Osteoblast (primary cell): ENCODE data around the gene WWP2. TPM values are rescaled to one million over a fixed set of nuclear protein-coding genes. Genes with fewer than 3 reads are reported as not detected.
A peak's percentile ranks its signal among the peaks of the same experiment; 100 is the strongest.

ENCODE experiments used
- DNase-seq: peaks from one replicate; pipeline ENCODE4 v3.0.0; 2011; ENCODE audit warnings: low spot score, mixed read lengths; ENCODE audit not compliant: insufficient read length; ENCODE audit errors: missing footprints
- H2AFZ ChIP-seq: 2 replicates; pipeline ENCODE4 v1.6.0; 2011; ENCODE audit warnings: mild to moderate bottlenecking, low read length
- H3K27ac ChIP-seq: 2 replicates; pipeline ENCODE4 v1.5.1; 2011; ENCODE audit warnings: mild to moderate bottlenecking, low read depth, low read length, moderate library complexity
- H3K27me3 ChIP-seq: 2 replicates; pipeline ENCODE4 v1.6.0; 2012; ENCODE audit warnings: mild to moderate bottlenecking, control low read depth, inconsistent platforms, low read length, moderate library complexity; ENCODE audit not compliant: insufficient read depth
- H3K36me3 ChIP-seq: 2 replicates; pipeline ENCODE4 v1.5.1; 2011; ENCODE audit warnings: mild to moderate bottlenecking, low read length, control low read depth, moderate library complexity; ENCODE audit not compliant: insufficient read depth
- H3K4me1 ChIP-seq: 2 replicates; pipeline ENCODE4 v1.5.1; 2011; ENCODE audit warnings: mild to moderate bottlenecking, low read length, control low read depth, moderate library complexity; ENCODE audit not compliant: insufficient read depth
- H3K4me2 ChIP-seq: 2 replicates; pipeline ENCODE4 v1.6.0; 2011; ENCODE audit warnings: mild to moderate bottlenecking, low read length; ENCODE audit not compliant: insufficient read depth
- H3K4me3 ChIP-seq: fragments of 200-600 bp; sonication (generic); 3 replicates; pipeline ENCODE4 v1.5.1; 2012; ENCODE audit warnings: mild to moderate bottlenecking, low read length, inconsistent platforms; ENCODE audit not compliant: insufficient read depth
- H3K79me2 ChIP-seq: 2 replicates; pipeline ENCODE4 v1.6.0; 2012; ENCODE audit warnings: mild to moderate bottlenecking, low read length, control low read depth, inconsistent platforms; ENCODE audit not compliant: insufficient read depth
- H3K9me3 ChIP-seq: 2 replicates; pipeline ENCODE4 v1.5.1; 2011; ENCODE audit warnings: low read depth, low read length, control low read depth
- H4K20me1 ChIP-seq: 2 replicates; pipeline ENCODE4 v1.6.0; 2012; ENCODE audit warnings: mild to moderate bottlenecking, low read length, control low read depth; ENCODE audit not compliant: insufficient read depth
- CTCF ChIP-seq: IDR thresholded peaks from 2 replicates; pipeline ENCODE4 v1.5.1; 2011; ENCODE audit warnings: mild to moderate bottlenecking, low read depth, low read length, moderate library complexity; ENCODE audit errors: extremely low read depth
- total RNA-seq: library from RNA; depleted of rRNA; stranded (reverse); fragments of >200 nt; gene quantifications from 2 replicates; pipeline ENCODE4 v1.2.3, GENCODE V29; 2012

WWP2 gene
- total RNA-seq, 1 donor, result 46.7 TPM

- DNase-seq, result peak; percentile 96
- TF ChIP-seq CTCF, result peak; percentile 79
- H2AFZ ChIP-seq, result no peak overlapping the region
- H3K4me1 ChIP-seq, result peaks cover 39% of the 10 kb centered on the region
- H3K9me3 ChIP-seq, result no peaks in the 10 kb centered on the region
- peaks cover 74% of the 10 kb centered on the region for H3K36me3 ChIP-seq
- no peak overlapping the region for H3K4me3 ChIP-seq
- no peaks in the 10 kb centered on the region for H3K27me3 ChIP-seq
- peaks cover 54% of the 10 kb centered on the region for H3K79me2 ChIP-seq
- peaks cover 4% of the 10 kb centered on the region for H4K20me1 ChIP-seq
- H3K4me2 ChIP-seq, result no peak overlapping the region
- H3K27ac ChIP-seq, result peak overlapping the region; percentile 16
Observed at GRCh38 chr16:69930117-69930776, 168.1 kb downstream of the WWP2 start.

- TF ChIP-seq CTCF, result no peak
- Histone ChIP-seq H3K27me3 (no peaks in the 10 kb centered on the region), H2AFZ (no peak overlapping the region), H3K36me3 (peaks cover 82% of the 10 kb centered on the region), H3K79me2 (peaks cover 40% of the 10 kb centered on the region), H3K27ac (no peak overlapping the region), H3K4me2 (no peak overlapping the region), H3K4me1 (peaks cover 25% of the 10 kb centered on the region), H4K20me1 (peaks cover 10% of the 10 kb centered on the region), H3K4me3 (no peak overlapping the region), H3K9me3 (no peaks in the 10 kb centered on the region)
- DNase-seq, result peak; percentile 29
Observed at GRCh38 chr16:69931631-69932030, 169.5 kb downstream of the WWP2 start.

- no peak for TF ChIP-seq CTCF
- H3K4me3 ChIP-seq, result no peak overlapping the region
- H3K36me3 ChIP-seq, result peaks cover 88% of the 10 kb centered on the region
- peaks cover 19% of the 10 kb centered on the region for H3K4me1 ChIP-seq
- H4K20me1 ChIP-seq, result peaks cover 11% of the 10 kb centered on the region
- peaks cover 34% of the 10 kb centered on the region for H3K79me2 ChIP-seq
- DNase-seq, result peak; percentile 35
- H2AFZ ChIP-seq, result no peak overlapping the region
- H3K4me2 ChIP-seq, result no peak overlapping the region
- H3K9me3 ChIP-seq, result no peaks in the 10 kb centered on the region
- H3K27ac ChIP-seq, result no peak overlapping the region
- H3K27me3 ChIP-seq, result no peaks in the 10 kb centered on the region
Observed at GRCh38 chr16:69932228-69932627, 170.1 kb downstream of the WWP2 start.

GRCh38 chr16:69932691-69933392, 170.7 kb downstream of the WWP2 start:
- H3K27me3 ChIP-seq, result no peaks in the 10 kb centered on the region
- no peak overlapping the region for H2AFZ ChIP-seq
- H3K4me2 ChIP-seq, result no peak overlapping the region
- peaks cover 28% of the 10 kb centered on the region for H3K79me2 ChIP-seq
- no peaks in the 10 kb centered on the region for H3K9me3 ChIP-seq
- H3K4me3 ChIP-seq, result no peak overlapping the region
- peaks cover 16% of the 10 kb centered on the region for H4K20me1 ChIP-seq
- DNase-seq, result peak; percentile 73
- peaks cover 13% of the 10 kb centered on the region for H3K4me1 ChIP-seq
- TF ChIP-seq CTCF, result no peak
- H3K36me3 ChIP-seq, result peaks cover 94% of the 10 kb centered on the region
- H3K27ac ChIP-seq, result no peak overlapping the region
